GM21529 (cell line): ENCODE measurements around the gene KIAA2012.
"Not testable (repeated sequence)": the region's sequence is repeated elsewhere in the genome, so short reads cannot be mapped to it uniquely, and the experiment has no call there.

Experiments used
- ATAC-seq: cut with Tn5 transposase; IDR thresholded peaks from one replicate; pipeline ENCODE4 v1.9.1; 2021; ENCODE audit not compliant: unreplicated experiment

KIAA2012 gene

GRCh38 chr2:202114795-202115194 lies 41.7 kb downstream of the KIAA2012 start:
- ATAC-seq: no peak

- ATAC-seq: no peak
These were observed 42.5 kb downstream of the KIAA2012 start for GRCh38 chr2:202115479-202115971.

- ATAC-seq: no peak
These were observed 43.6 kb downstream of the KIAA2012 start for GRCh38 chr2:202116691-202117090.

- ATAC-seq: no peak
These were observed 45.1 kb downstream of the KIAA2012 start for GRCh38 chr2:202118168-202118567.

GRCh38 chr2:202120828-202121227 lies 47.8 kb downstream of the KIAA2012 start:
- no peak for ATAC-seq

- ATAC-seq: no peak
These were observed 48.6 kb downstream of the KIAA2012 start for GRCh38 chr2:202121532-202122162.

- no peak for ATAC-seq
These were observed 49.1 kb downstream of the KIAA2012 start for GRCh38 chr2:202122163-202122540.

GRCh38 chr2:202122980-202123720 lies 50.1 kb downstream of the KIAA2012 start:
- no peak for ATAC-seq

- no peak for ATAC-seq
These were observed 51.2 kb downstream of the KIAA2012 start for GRCh38 chr2:202124286-202124685.

- ATAC-seq: no peak
These were observed 54.8 kb downstream of the KIAA2012 start for GRCh38 chr2:202127687-202128331.

- ATAC-seq: no peak
These were observed 56.8 kb downstream of the KIAA2012 start for GRCh38 chr2:202129841-202130240.

GRCh38 chr2:202133200-202133908 lies 60.3 kb downstream of the KIAA2012 start:
- no peak for ATAC-seq

GRCh38 chr2:202133909-202134265 lies 60.8 kb downstream of the KIAA2012 start:
- no peak for ATAC-seq

GRCh38 chr2:202135091-202135874 lies 62.2 kb downstream of the KIAA2012 start:
- no peak for ATAC-seq

- ATAC-seq: not testable (repeated sequence)
These were observed 63.0 kb downstream of the KIAA2012 start for GRCh38 chr2:202136039-202136438.

GRCh38 chr2:202136526-202136925 lies 63.5 kb downstream of the KIAA2012 start:
- ATAC-seq: no peak

GRCh38 chr2:202140522-202141252 lies 67.6 kb downstream of the KIAA2012 start:
- no peak for ATAC-seq

GRCh38 chr2:202141329-202141947 lies 68.4 kb downstream of the KIAA2012 start:
- ATAC-seq: no peak

GRCh38 chr2:202142540-202142939 lies 69.5 kb downstream of the KIAA2012 start:
- no peak for ATAC-seq

GRCh38 chr2:202147775-202148174 lies 74.7 kb downstream of the KIAA2012 start:
- ATAC-seq: no peak
